ENCODE measurements around the gene RNF126. TPM values are rescaled to one million over a fixed set of nuclear protein-coding genes. Genes with fewer than 3 reads are reported as not detected.

Gene RNF126
- total RNA-seq, 1 experiment from 2014 or later = 61.2 TPM

DNA sequence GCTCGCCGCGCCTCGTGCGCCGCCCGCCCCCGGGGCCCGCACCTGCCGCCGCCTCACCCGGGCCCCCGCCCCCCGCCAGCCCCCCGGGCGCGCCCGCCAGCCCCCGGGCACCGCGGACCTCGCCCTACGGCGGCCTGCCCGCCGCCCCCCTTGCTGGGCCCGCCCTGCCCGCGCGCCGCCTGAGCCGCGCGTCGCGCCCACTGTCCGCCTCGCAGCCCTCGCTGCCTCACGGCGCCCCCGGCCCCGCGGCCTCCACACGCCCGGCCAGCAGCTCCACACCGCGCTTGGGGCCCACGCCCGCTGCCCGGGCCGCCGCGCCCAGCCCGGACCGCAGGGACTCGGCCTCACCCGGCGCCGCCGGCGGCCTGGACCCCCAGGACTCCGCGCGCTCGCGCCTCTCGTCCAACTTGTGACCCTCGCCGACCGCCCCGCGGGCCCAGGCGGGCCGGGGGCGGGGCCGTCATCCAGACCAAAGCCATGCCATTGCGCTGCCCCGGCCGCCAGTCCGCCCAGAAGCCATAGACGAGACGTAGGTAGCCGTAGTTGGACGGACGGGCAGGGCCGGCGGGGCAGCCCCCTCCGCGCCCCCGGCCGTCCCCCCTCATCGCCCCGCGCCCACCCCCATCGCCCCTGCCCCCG lies 46.8 kb downstream of the RNF126 start:
- intact Hi-C loops (cut with micrococcal nuclease; ENCODE audit: unreplicated experiment) (no loop called here), in situ Hi-C loops (cut with HindIII; ENCODE audit: low pct_unique_long_range_greater_than_20kb, low sequenced_read_pairs) (no loop called here)
- DNase-seq (ENCODE audit: low read depth, low spot score) = no peak
- H3K27me3 ChIP-seq (ENCODE audit: control insufficient read depth, insufficient read depth, low read length) = no peaks in the 10 kb centered on the region
- ChIA-PET POLR2A (no interaction called here), CTCF (no interaction called here)
- H3K36me3 ChIP-seq (ENCODE audit: control insufficient read depth, insufficient read depth, low read length) = no peaks in the 10 kb centered on the region
- H3K4me3 ChIP-seq (ENCODE audit: low read depth in 2 of 2, low read length in 2 of 2) = no peak overlapping the region
- no TSS peak for BruUV-seq (replicated peaks)
- no peaks in the 10 kb centered on the region for H3K9me3 ChIP-seq (ENCODE audit: control insufficient read depth, insufficient read depth, low read depth, low read length)
- no peak for ATAC-seq
- TF ChIP-seq POLR2AphosphoS5 (IDR thresholded peaks at IDR 0.05; ENCODE audit: low read depth, low read length) (no peak), TCF7L2 (IDR thresholded peaks at IDR 0.05; ENCODE audit: low read depth, low read length) (no peak), SIN3A (IDR thresholded peaks at IDR 0.05; ENCODE audit: borderline replicate concordance, insufficient read depth, low read depth, low read length) (no peak)
- TF ChIP-seq, protein P1, sequence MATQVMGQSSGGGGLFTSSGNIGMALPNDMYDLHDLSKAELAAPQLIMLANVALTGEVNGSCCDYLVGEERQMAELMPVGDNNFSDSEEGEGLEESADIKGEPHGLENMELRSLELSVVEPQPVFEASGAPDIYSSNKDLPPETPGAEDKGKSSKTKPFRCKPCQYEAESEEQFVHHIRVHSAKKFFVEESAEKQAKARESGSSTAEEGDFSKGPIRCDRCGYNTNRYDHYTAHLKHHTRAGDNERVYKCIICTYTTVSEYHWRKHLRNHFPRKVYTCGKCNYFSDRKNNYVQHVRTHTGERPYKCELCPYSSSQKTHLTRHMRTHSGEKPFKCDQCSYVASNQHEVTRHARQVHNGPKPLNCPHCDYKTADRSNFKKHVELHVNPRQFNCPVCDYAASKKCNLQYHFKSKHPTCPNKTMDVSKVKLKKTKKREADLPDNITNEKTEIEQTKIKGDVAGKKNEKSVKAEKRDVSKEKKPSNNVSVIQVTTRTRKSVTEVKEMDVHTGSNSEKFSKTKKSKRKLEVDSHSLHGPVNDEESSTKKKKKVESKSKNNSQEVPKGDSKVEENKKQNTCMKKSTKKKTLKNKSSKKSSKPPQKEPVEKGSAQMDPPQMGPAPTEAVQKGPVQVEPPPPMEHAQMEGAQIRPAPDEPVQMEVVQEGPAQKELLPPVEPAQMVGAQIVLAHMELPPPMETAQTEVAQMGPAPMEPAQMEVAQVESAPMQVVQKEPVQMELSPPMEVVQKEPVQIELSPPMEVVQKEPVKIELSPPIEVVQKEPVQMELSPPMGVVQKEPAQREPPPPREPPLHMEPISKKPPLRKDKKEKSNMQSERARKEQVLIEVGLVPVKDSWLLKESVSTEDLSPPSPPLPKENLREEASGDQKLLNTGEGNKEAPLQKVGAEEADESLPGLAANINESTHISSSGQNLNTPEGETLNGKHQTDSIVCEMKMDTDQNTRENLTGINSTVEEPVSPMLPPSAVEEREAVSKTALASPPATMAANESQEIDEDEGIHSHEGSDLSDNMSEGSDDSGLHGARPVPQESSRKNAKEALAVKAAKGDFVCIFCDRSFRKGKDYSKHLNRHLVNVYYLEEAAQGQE (IDR thresholded peaks at IDR 0.05; ENCODE audit: insufficient read depth in 1 of 2, low read depth in 2 of 2, low read length in 1 of 2) = no peak
- no peak overlapping the region for H3K27ac ChIP-seq (ENCODE audit: low read length)
- peaks cover 4% of the 10 kb centered on the region for H3K4me1 ChIP-seq (ENCODE audit: control insufficient read depth, insufficient read depth, low read length)

DNA sequence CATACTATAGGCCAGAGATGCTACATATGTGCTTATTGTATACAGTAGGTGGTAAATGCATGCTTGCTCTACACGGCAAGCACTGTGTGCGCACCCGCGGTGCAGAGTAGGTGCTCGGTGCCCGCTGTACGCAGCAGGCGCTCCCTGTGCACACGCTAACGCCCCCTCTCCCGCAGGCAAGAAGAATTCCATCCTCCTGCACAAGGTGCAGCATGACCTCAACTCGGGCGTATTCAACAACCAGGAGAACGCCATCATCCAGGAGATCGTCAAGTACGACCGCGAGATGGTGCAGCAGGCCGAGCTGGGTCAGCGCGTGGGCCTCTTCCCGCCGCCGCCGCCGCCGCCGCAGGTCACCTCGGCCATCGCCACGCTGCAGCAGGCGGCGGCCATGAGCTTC lies 47.4 kb downstream of the RNF126 start:
- ATAC-seq (no peak), DNase-seq (ENCODE audit: low read depth, low spot score) (no peak)
- ChIA-PET CTCF (no interaction called here), POLR2A (no interaction called here)
- H3K36me3 ChIP-seq (ENCODE audit: control insufficient read depth, insufficient read depth, low read length) = no peaks in the 10 kb centered on the region
- intact Hi-C loops (cut with micrococcal nuclease; ENCODE audit: unreplicated experiment) = no loop called here
- H3K27ac ChIP-seq (ENCODE audit: low read length) = no peak overlapping the region
- H3K9me3 ChIP-seq (ENCODE audit: control insufficient read depth, insufficient read depth, low read depth, low read length) = no peaks in the 10 kb centered on the region
- TF ChIP-seq, protein P2, sequence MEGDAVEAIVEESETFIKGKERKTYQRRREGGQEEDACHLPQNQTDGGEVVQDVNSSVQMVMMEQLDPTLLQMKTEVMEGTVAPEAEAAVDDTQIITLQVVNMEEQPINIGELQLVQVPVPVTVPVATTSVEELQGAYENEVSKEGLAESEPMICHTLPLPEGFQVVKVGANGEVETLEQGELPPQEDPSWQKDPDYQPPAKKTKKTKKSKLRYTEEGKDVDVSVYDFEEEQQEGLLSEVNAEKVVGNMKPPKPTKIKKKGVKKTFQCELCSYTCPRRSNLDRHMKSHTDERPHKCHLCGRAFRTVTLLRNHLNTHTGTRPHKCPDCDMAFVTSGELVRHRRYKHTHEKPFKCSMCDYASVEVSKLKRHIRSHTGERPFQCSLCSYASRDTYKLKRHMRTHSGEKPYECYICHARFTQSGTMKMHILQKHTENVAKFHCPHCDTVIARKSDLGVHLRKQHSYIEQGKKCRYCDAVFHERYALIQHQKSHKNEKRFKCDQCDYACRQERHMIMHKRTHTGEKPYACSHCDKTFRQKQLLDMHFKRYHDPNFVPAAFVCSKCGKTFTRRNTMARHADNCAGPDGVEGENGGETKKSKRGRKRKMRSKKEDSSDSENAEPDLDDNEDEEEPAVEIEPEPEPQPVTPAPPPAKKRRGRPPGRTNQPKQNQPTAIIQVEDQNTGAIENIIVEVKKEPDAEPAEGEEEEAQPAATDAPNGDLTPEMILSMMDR (IDR thresholded peaks at IDR 0.05) = no peak
- TF ChIP-seq SIN3A (IDR thresholded peaks at IDR 0.05; ENCODE audit: borderline replicate concordance, insufficient read depth, low read depth, low read length) = no peak
- TF ChIP-seq POLR2AphosphoS5 (IDR thresholded peaks at IDR 0.05; ENCODE audit: low read depth, low read length) = no peak
- TF ChIP-seq TCF7L2 (IDR thresholded peaks at IDR 0.05; ENCODE audit: low read depth, low read length) = no peak
- TF ChIP-seq, protein P1 (IDR thresholded peaks at IDR 0.05; ENCODE audit: insufficient read depth in 1 of 2, low read depth in 2 of 2, low read length in 1 of 2) = no peak
- no peak overlapping the region for H3K4me3 ChIP-seq (ENCODE audit: low read depth in 2 of 2, low read length in 2 of 2)
- in situ Hi-C loops (cut with HindIII; ENCODE audit: low pct_unique_long_range_greater_than_20kb, low sequenced_read_pairs) = no loop called here
- H3K4me1 ChIP-seq (ENCODE audit: control insufficient read depth, insufficient read depth, low read length) = peaks cover 9% of the 10 kb centered on the region
- no TSS peak for BruUV-seq (replicated peaks)
- no peaks in the 10 kb centered on the region for H3K27me3 ChIP-seq (ENCODE audit: control insufficient read depth, insufficient read depth, low read length)

Data from Panc1 (cell line).